Measurements from ENCODE around the gene TBCK. TPM values are rescaled to one million over a fixed set of nuclear protein-coding genes. Genes with fewer than 3 reads are reported as not detected.

Gene TBCK
- total and polyA plus RNA-seq, 2 of the 8 experiments (the other 6 are each of a cell fraction or from before 2014, with no cell fraction given): 10.2 to 18.7 TPM

DNA sequence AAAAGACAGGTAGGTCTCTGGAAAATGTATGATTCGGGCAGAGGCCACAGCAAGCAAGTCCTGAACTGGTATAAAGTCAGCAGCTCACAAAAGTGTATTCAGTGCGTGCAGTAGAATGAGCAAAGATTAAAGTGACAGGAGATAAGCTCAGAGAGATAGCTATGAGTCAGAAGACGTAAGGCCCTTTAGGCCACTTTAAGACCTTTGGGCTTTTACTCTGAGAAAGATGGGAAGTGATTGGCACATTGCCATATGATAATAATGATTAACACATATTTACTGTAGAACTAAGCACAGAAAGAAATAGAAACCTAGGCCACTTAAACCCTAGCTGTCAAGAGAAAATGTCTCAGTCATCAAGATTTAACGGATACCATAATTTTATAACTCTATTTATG, 51.7 kb downstream of the TBCK start:
- H2BK120ac ChIP-seq (replicated peaks; ENCODE audit: low read depth, low read length): no peak overlapping the region
- FAIRE-seq: no peak
- no peaks in the 10 kb centered on the region for H3K9me3 ChIP-seq (ENCODE audit: insufficient read depth in 2 of 2, low read depth in 1 of 2, low read length in 1 of 2)
- CTCF ChIA-PET (ENCODE audit: partially characterized antibody): interaction anchor here (1.3 kb wide), 1 partner anchor 26 kb away, joined by 5 read pairs; no protein-coding TSS in a partner anchor
- no peaks in the 10 kb centered on the region for H4K20me1 ChIP-seq (replicated peaks in 1 of 2; ENCODE audit: control insufficient read depth in 1 of 2, insufficient read depth in 2 of 2, low read length in 2 of 2)
- 97% methylated on average over 4 of the region's 4 CpGs; no CpG with 5 or more reads in 1 of the 2 experiments for WGBS, 2 experiments (ENCODE audit: extremely low coverage in 1 of 2, insufficient coverage in 1 of 2, insufficient read length in 1 of 2, insufficient replicate concordance in 2 of 2, low coverage in 1 of 2, low lambda C conversion rate in 2 of 2, missing lambda C conversion rate in 1 of 2)
- no peak overlapping the region for H2BK15ac ChIP-seq (ENCODE audit: low read length)
- no peak overlapping the region for H3K27ac ChIP-seq (ENCODE audit: low read depth, low read length)
- H2BK5ac ChIP-seq (ENCODE audit: low read depth, low read length): no peak overlapping the region
- no peak overlapping the region for H4K91ac ChIP-seq (replicated peaks; ENCODE audit: insufficient read length, low read length)
- H3K4ac ChIP-seq (replicated peaks; ENCODE audit: insufficient read length, low read depth, low read length): no peak overlapping the region
- no peaks in the 10 kb centered on the region for H3K36me3 ChIP-seq (ENCODE audit: control insufficient read depth in 2 of 4, insufficient read depth in 4 of 4, low read length in 3 of 4)
- H2BK12ac ChIP-seq (ENCODE audit: low read depth, low read length): no peak overlapping the region
- POLR2A ChIA-PET (ENCODE audit: partially characterized antibody): no interaction called here
- H2BK20ac ChIP-seq (ENCODE audit: low read length): no peak overlapping the region
- no peak for TF ChIP-seq RFX5 (IDR thresholded peaks at IDR 0.05; ENCODE audit: borderline replicate concordance, low read depth, low read length)
- no peak for TF ChIP-seq BACH1 (IDR thresholded peaks at IDR 0.05; ENCODE audit: low read length)
- no peak for TF ChIP-seq TAF7 (optimal IDR thresholded peaks at IDR 0.05; ENCODE audit: borderline replicate concordance, low read depth, low read length)
- TF ChIP-seq BCL11A (IDR thresholded peaks at IDR 0.05; ENCODE audit: low read depth in 2 of 2, low read length in 2 of 2): no peak
- no peak for TF ChIP-seq TCF12 (IDR thresholded peaks at IDR 0.05; ENCODE audit: low read depth, low read length)
- TF ChIP-seq, protein P1, sequence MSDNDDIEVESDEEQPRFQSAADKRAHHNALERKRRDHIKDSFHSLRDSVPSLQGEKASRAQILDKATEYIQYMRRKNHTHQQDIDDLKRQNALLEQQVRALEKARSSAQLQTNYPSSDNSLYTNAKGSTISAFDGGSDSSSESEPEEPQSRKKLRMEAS (IDR thresholded peaks at IDR 0.05): no peak
- no peak for TF ChIP-seq EP300 (IDR thresholded peaks at IDR 0.05; ENCODE audit: borderline replicate concordance in 1 of 2, low read depth in 2 of 2, low read length in 2 of 2)
- TF ChIP-seq NRF1 (IDR thresholded peaks at IDR 0.05; ENCODE audit: low read depth, low read length): no peak
- no peak for TF ChIP-seq FOSL1 (IDR thresholded peaks at IDR 0.05; ENCODE audit: insufficient read depth, low read depth, low read length)
- no peak for TF ChIP-seq SAP30 (IDR thresholded peaks at IDR 0.05; ENCODE audit: insufficient read depth, insufficient replicate concordance, low read length)
- no peaks in the 10 kb centered on the region for H3K79me2 ChIP-seq (ENCODE audit: control insufficient read depth in 1 of 2, insufficient read depth in 2 of 2, low read length in 2 of 2)
- H3K27me3 ChIP-seq (replicated peaks in 1 of 4; ENCODE audit: control insufficient read depth in 3 of 4, extremely low read depth in 1 of 4, insufficient read depth in 3 of 4, low read length in 3 of 4): no peaks in the 10 kb centered on the region
- no peak overlapping the region for H3K56ac ChIP-seq (replicated peaks; ENCODE audit: insufficient read length, low read depth, low read length)
- no peak overlapping the region for H3K18ac ChIP-seq (ENCODE audit: extremely low read depth, low read length)
- H3K14ac ChIP-seq (ENCODE audit: insufficient read length): no peak overlapping the region
- no peak overlapping the region for H2AFZ ChIP-seq (ENCODE audit: low read length)
- H3K4me2 ChIP-seq (ENCODE audit: insufficient read depth in 1 of 2, low read depth in 2 of 2, low read length in 2 of 2): no peak overlapping the region
- no peak overlapping the region for H3K4me3 ChIP-seq (ENCODE audit: extremely low read depth in 1 of 4, insufficient read depth in 2 of 4, low read depth in 3 of 4, low read length in 4 of 4)
- H2AK5ac ChIP-seq (ENCODE audit: low read depth, low read length): no peak overlapping the region
- H4K8ac ChIP-seq (ENCODE audit: extremely low read depth, insufficient read depth, low read length): no peak overlapping the region
- no peak overlapping the region for H3K9ac ChIP-seq (replicated peaks in 1 of 4; ENCODE audit: extremely low read depth in 1 of 4, low read depth in 3 of 4, low read length in 3 of 4)
- H3K23me2 ChIP-seq (ENCODE audit: low read depth, low read length): no peaks in the 10 kb centered on the region
- H3K4me1 ChIP-seq (replicated peaks in 1 of 4; ENCODE audit: control insufficient read depth in 3 of 4, insufficient read depth in 4 of 4, low read length in 3 of 4): no peaks in the 10 kb centered on the region
- no peak overlapping the region for H4K5ac ChIP-seq (ENCODE audit: insufficient read length, low read depth, low read length)
- no peaks in the 10 kb centered on the region for H3K79me1 ChIP-seq (ENCODE audit: low read depth, low read length)
- no peak for DNase-seq (ENCODE audit: low read depth in 1 of 2, low spot score in 2 of 2)
- no peak overlapping the region for H3K23ac ChIP-seq (ENCODE audit: insufficient read length)
